ENCODE results near the gene PHETA2. TPM values are rescaled to one million over a fixed set of nuclear protein-coding genes. Genes with fewer than 3 reads are reported as not detected.

Gene PHETA2
- total and polyA plus RNA-seq, 4 donors: 3.4 to 18.0 (median 6.7) TPM

GRCh38 chr22:42077486-42078125 lies 3.6 kb downstream of the PHETA2 start:
- no peak for DNase-seq (ENCODE audit: low read depth in 4 of 6, low spot score in 6 of 6)
- H3K27ac ChIP-seq (ENCODE audit: low read depth, low read length): no peak overlapping the region

GRCh38 chr22:42078469-42079318 lies 4.6 kb downstream of the PHETA2 start:
- peak overlapping the region; percentile 99 for H3K27ac ChIP-seq (ENCODE audit: low read depth, low read length)
- WGBS (ENCODE audit: insufficient coverage): 36% methylated on average over 21 of the region's 24 CpGs
- no peaks in the 10 kb centered on the region for H3K27me3 ChIP-seq (ENCODE audit: control insufficient read depth, insufficient read depth, low read length)
- peak overlapping the region; percentile 91 for H3K4me3 ChIP-seq (ENCODE audit: low read depth, low read length)
- H3K9me3 ChIP-seq (ENCODE audit: control insufficient read depth, insufficient read depth, low read length): no peaks in the 10 kb centered on the region
- peaks cover 47% of the 10 kb centered on the region for H3K4me1 ChIP-seq (ENCODE audit: control insufficient read depth, insufficient read depth, low read length)
- H3K36me3 ChIP-seq (ENCODE audit: control insufficient read depth, insufficient read depth, low read length): peaks cover 28% of the 10 kb centered on the region
- no peak for DNase-seq (ENCODE audit: low read depth in 4 of 6, low spot score in 6 of 6)

More at GRCh38 chr22:42077486-42078125, 3.6 kb downstream of the PHETA2 start:
- Histone ChIP-seq H3K27me3 (ENCODE audit: control insufficient read depth, insufficient read depth, low read length) (no peaks in the 10 kb centered on the region), H3K36me3 (ENCODE audit: control insufficient read depth, insufficient read depth, low read length) (peaks cover 18% of the 10 kb centered on the region), H3K4me1 (ENCODE audit: control insufficient read depth, insufficient read depth, low read length) (peaks cover 52% of the 10 kb centered on the region), H3K9me3 (ENCODE audit: control insufficient read depth, insufficient read depth, low read length) (no peaks in the 10 kb centered on the region), H3K4me3 (ENCODE audit: low read depth, low read length) (no peak overlapping the region)
- WGBS (ENCODE audit: insufficient coverage): 90% methylated on average over 21 of the region's 21 CpGs

- peaks cover 35% of the 10 kb centered on the region for H3K36me3 ChIP-seq (ENCODE audit: control insufficient read depth, insufficient read depth, low read length)
These were observed 5.5 kb downstream of the PHETA2 start, which contains the start of gene SMDT1 for GRCh38 chr22:42079319-42080251. SMDT1 (plus strand) TSS chr22:42079700; CDS start chr22:42079769, 69 bp downstream.

GRCh38 chr22:42080287-42080686 lies 6.2 kb downstream of the PHETA2 start:
- WGBS (ENCODE audit: insufficient coverage): 0% methylated on average over 7 of the region's 14 CpGs
- H3K9me3 ChIP-seq (ENCODE audit: control insufficient read depth, insufficient read depth, low read length): no peaks in the 10 kb centered on the region
- peak overlapping the region; percentile 99 for H3K27ac ChIP-seq (ENCODE audit: low read depth, low read length)
- peak overlapping the region; percentile 91 for H3K4me3 ChIP-seq (ENCODE audit: low read depth, low read length)
- DNase-seq (ENCODE audit: low read depth in 4 of 6, low spot score in 6 of 6): peak in 3 of 6 donors; percentile 67 to 83 (median 75)
- H3K36me3 ChIP-seq (ENCODE audit: control insufficient read depth, insufficient read depth, low read length): peaks cover 42% of the 10 kb centered on the region
- H3K4me1 ChIP-seq (ENCODE audit: control insufficient read depth, insufficient read depth, low read length): peaks cover 31% of the 10 kb centered on the region
- no peaks in the 10 kb centered on the region for H3K27me3 ChIP-seq (ENCODE audit: control insufficient read depth, insufficient read depth, low read length)

More at GRCh38 chr22:42079319-42080251, 5.5 kb downstream of the PHETA2 start, which contains the start of gene SMDT1:
- no peaks in the 10 kb centered on the region for H3K9me3 ChIP-seq (ENCODE audit: control insufficient read depth, insufficient read depth, low read length)
- peak within 1 kb of the TSS; percentile 91 for H3K4me3 ChIP-seq (ENCODE audit: low read depth, low read length)
- under 1% methylated on average over 70 of the region's 71 CpGs for WGBS (ENCODE audit: insufficient coverage)
- peak; percentile 97 to 99 (median 98) for DNase-seq (ENCODE audit: low read depth in 4 of 6, low spot score in 6 of 6)
- H3K4me1 ChIP-seq (ENCODE audit: control insufficient read depth, insufficient read depth, low read length): peaks cover 38% of the 10 kb centered on the region
- peak within 1 kb of the TSS; percentile 99 for H3K27ac ChIP-seq (ENCODE audit: low read depth, low read length)
- no peaks in the 10 kb centered on the region for H3K27me3 ChIP-seq (ENCODE audit: control insufficient read depth, insufficient read depth, low read length)

GRCh38 chr22:42083119-42083518 lies 9.1 kb downstream of the PHETA2 start:
- H3K27me3 ChIP-seq (ENCODE audit: control insufficient read depth, insufficient read depth, low read length): no peaks in the 10 kb centered on the region
- H3K9me3 ChIP-seq (ENCODE audit: control insufficient read depth, insufficient read depth, low read length): no peaks in the 10 kb centered on the region
- H3K36me3 ChIP-seq (ENCODE audit: control insufficient read depth, insufficient read depth, low read length): peaks cover 46% of the 10 kb centered on the region
- no peak overlapping the region for H3K27ac ChIP-seq (ENCODE audit: low read depth, low read length)
- no peak for DNase-seq (ENCODE audit: low read depth in 4 of 6, low spot score in 6 of 6)
- 100% methylated on average over 2 of the region's 4 CpGs for WGBS (ENCODE audit: insufficient coverage)
- H3K4me1 ChIP-seq (ENCODE audit: control insufficient read depth, insufficient read depth, low read length): peaks cover 24% of the 10 kb centered on the region
- H3K4me3 ChIP-seq (ENCODE audit: low read depth, low read length): no peak overlapping the region

- peaks cover 52% of the 10 kb centered on the region for H3K36me3 ChIP-seq (ENCODE audit: control insufficient read depth, insufficient read depth, low read length)
- no peak for DNase-seq (ENCODE audit: low read depth in 4 of 6, low spot score in 6 of 6)
- no peak overlapping the region for H3K27ac ChIP-seq (ENCODE audit: low read depth, low read length)
- peaks cover 2% of the 10 kb centered on the region for H3K9me3 ChIP-seq (ENCODE audit: control insufficient read depth, insufficient read depth, low read length)
- H3K4me1 ChIP-seq (ENCODE audit: control insufficient read depth, insufficient read depth, low read length): peaks cover 17% of the 10 kb centered on the region
- H3K27me3 ChIP-seq (ENCODE audit: control insufficient read depth, insufficient read depth, low read length): no peaks in the 10 kb centered on the region
- 95% methylated on average over 7 of the region's 8 CpGs for WGBS (ENCODE audit: insufficient coverage)
- no peak overlapping the region for H3K4me3 ChIP-seq (ENCODE audit: low read depth, low read length)
These were observed 10.8 kb downstream of the PHETA2 start for GRCh38 chr22:42084874-42085273.

- Histone ChIP-seq H3K36me3 (ENCODE audit: control insufficient read depth, insufficient read depth, low read length) (peaks cover 52% of the 10 kb centered on the region), H3K4me3 (ENCODE audit: low read depth, low read length) (no peak overlapping the region), H3K27me3 (ENCODE audit: control insufficient read depth, insufficient read depth, low read length) (no peaks in the 10 kb centered on the region), H3K9me3 (ENCODE audit: control insufficient read depth, insufficient read depth, low read length) (peaks cover 2% of the 10 kb centered on the region), H3K27ac (ENCODE audit: low read depth, low read length) (no peak overlapping the region), H3K4me1 (ENCODE audit: control insufficient read depth, insufficient read depth, low read length) (peaks cover 19% of the 10 kb centered on the region)
- WGBS (ENCODE audit: insufficient coverage): 43% methylated on average over 2 of the region's 6 CpGs
- no peak for DNase-seq (ENCODE audit: low read depth in 4 of 6, low spot score in 6 of 6)
These were observed 12.0 kb downstream of the PHETA2 start for GRCh38 chr22:42086051-42086450.

- H3K4me1 ChIP-seq (ENCODE audit: control insufficient read depth, insufficient read depth, low read length): peaks cover 19% of the 10 kb centered on the region
- no peaks in the 10 kb centered on the region for H3K27me3 ChIP-seq (ENCODE audit: control insufficient read depth, insufficient read depth, low read length)
- H3K27ac ChIP-seq (ENCODE audit: low read depth, low read length): peak within 1 kb of the TSS; percentile 99
- H3K4me3 ChIP-seq (ENCODE audit: low read depth, low read length): peak within 1 kb of the TSS; percentile 98
- peaks cover 15% of the 10 kb centered on the region for H3K36me3 ChIP-seq (ENCODE audit: control insufficient read depth, insufficient read depth, low read length)
- DNase-seq (ENCODE audit: low read depth in 4 of 6, low spot score in 6 of 6): peak; percentile 89 to 100 (median 98)
- peaks cover 2% of the 10 kb centered on the region for H3K9me3 ChIP-seq (ENCODE audit: control insufficient read depth, insufficient read depth, low read length)
- 0% methylated on average over 71 of the region's 71 CpGs for WGBS (ENCODE audit: insufficient coverage)
These were observed 16.8 kb downstream of the PHETA2 start, which contains the start of gene NDUFA6 for GRCh38 chr22:42090596-42091454. NDUFA6 (minus strand) TSS chr22:42090772; CDS start chr22:42090744, 28 bp downstream.
